ENCODE results near the gene CDCA4. TPM values are rescaled to one million over a fixed set of nuclear protein-coding genes. Genes with fewer than 3 reads are reported as not detected.

Gene CDCA4
- total and polyA plus RNA-seq, 2 donors (not counting 1 experiment from before 2014, with no cell fraction given): 6.3 to 11.7 TPM

GRCh38 chr14:104967386-104968152 is 53.3 kb downstream of the CDCA4 start:
- TF ChIP-seq CTCF (IDR thresholded peaks at IDR 0.05): no peak
- no peak for TF ChIP-seq EZH2 (IDR thresholded peaks at IDR 0.05; ENCODE audit: borderline replicate concordance, insufficient read depth, low read depth, low read length, poor library complexity, severe bottlenecking)
- Histone ChIP-seq H3K79me2 (ENCODE audit: control insufficient read depth, insufficient read depth, low read length) (no peaks in the 10 kb centered on the region), H4K20me1 (ENCODE audit: control insufficient read depth, insufficient read depth, low read length, poor library complexity, severe bottlenecking) (no peaks in the 10 kb centered on the region), H3K9me3 (ENCODE audit: control extremely low read depth in 1 of 3, control insufficient read depth in 2 of 3, insufficient read depth in 1 of 3, low read length in 2 of 3) (peaks cover 0 to 8% (median 0%) of the 10 kb centered on the region in 3 donors), H3K27me3 (replicated peaks in 1 of 4; ENCODE audit: control extremely low read depth in 1 of 4, control insufficient read depth in 3 of 4, insufficient read depth in 4 of 4, low read length in 3 of 4) (peaks cover 0 to 38% (median 15%) of the 10 kb centered on the region in 4 experiments), H3K27ac (ENCODE audit: low read length in 2 of 2) (no peak overlapping the region), H3K4me2 (replicated peaks; ENCODE audit: low read depth, low read length, poor library complexity, severe bottlenecking) (peak overlapping the region; percentile 39), H3K9ac (ENCODE audit: low read length) (no peak overlapping the region), H2AFZ (ENCODE audit: insufficient read depth, low read depth, low read length, poor library complexity, severe bottlenecking) (peak overlapping the region; percentile 21), H3K4me3 (ENCODE audit: control extremely low read depth in 1 of 5, extremely low read depth in 1 of 5, insufficient read depth in 1 of 5, low read depth in 2 of 5, low read length in 4 of 5) (no peak overlapping the region), H3K4me1 (ENCODE audit: control insufficient read depth in 2 of 2, insufficient read depth in 2 of 2, low read length in 2 of 2) (peaks cover 17 to 19% of the 10 kb centered on the region in 2 donors), H3K36me3 (replicated peaks in 1 of 2; ENCODE audit: control extremely low read depth in 1 of 2, control insufficient read depth in 1 of 2, extremely low read depth in 1 of 2, insufficient read depth in 2 of 2, low read length in 1 of 2) (no peaks in the 10 kb centered on the region)
- Mint-ChIP-seq H3K27ac (no peak overlapping the region), H3K27me3 (peaks cover 15% of the 10 kb centered on the region), H3K9me3 (ENCODE audit: insufficient read depth) (no peaks in the 10 kb centered on the region), H3K4me1 (peaks cover 16% of the 10 kb centered on the region), H3K4me3 (peak overlapping the region; percentile 19)
- no peak for ATAC-seq (ENCODE audit: low read depth)
- DNase-seq: no peak
- POLR2A ChIA-PET: no interaction called here
- CTCF ChIA-PET: interaction anchor here (0.7 kb wide), 1 partner anchor 361 kb away, joined by 3 read pairs; no protein-coding TSS in a partner anchor
- WGBS (ENCODE audit: insufficient coverage): 7% methylated on average over 35 of the region's 36 CpGs
- intact Hi-C loops (cut with micrococcal nuclease): no loop called here

GRCh38 chr14:104966981-104967385 is 53.9 kb downstream of the CDCA4 start:
- Histone ChIP-seq H3K9ac (ENCODE audit: low read length) (no peak overlapping the region), H3K36me3 (replicated peaks in 1 of 2; ENCODE audit: control extremely low read depth in 1 of 2, control insufficient read depth in 1 of 2, extremely low read depth in 1 of 2, insufficient read depth in 2 of 2, low read length in 1 of 2) (no peaks in the 10 kb centered on the region), H3K79me2 (ENCODE audit: control insufficient read depth, insufficient read depth, low read length) (no peaks in the 10 kb centered on the region), H3K4me1 (ENCODE audit: control insufficient read depth in 2 of 2, insufficient read depth in 2 of 2, low read length in 2 of 2) (peaks cover 17 to 19% of the 10 kb centered on the region in 2 donors), H2AFZ (ENCODE audit: insufficient read depth, low read depth, low read length, poor library complexity, severe bottlenecking) (no peak overlapping the region), H3K4me3 (ENCODE audit: control extremely low read depth in 1 of 5, extremely low read depth in 1 of 5, insufficient read depth in 1 of 5, low read depth in 2 of 5, low read length in 4 of 5) (no peak overlapping the region), H3K4me2 (replicated peaks; ENCODE audit: low read depth, low read length, poor library complexity, severe bottlenecking) (peak overlapping the region; percentile 39), H3K27me3 (replicated peaks in 1 of 4; ENCODE audit: control extremely low read depth in 1 of 4, control insufficient read depth in 3 of 4, insufficient read depth in 4 of 4, low read length in 3 of 4) (peaks cover 0 to 38% (median 15%) of the 10 kb centered on the region in 4 experiments), H4K20me1 (ENCODE audit: control insufficient read depth, insufficient read depth, low read length, poor library complexity, severe bottlenecking) (no peaks in the 10 kb centered on the region), H3K27ac (ENCODE audit: low read length in 2 of 2) (no peak overlapping the region), H3K9me3 (ENCODE audit: control extremely low read depth in 1 of 3, control insufficient read depth in 2 of 3, insufficient read depth in 1 of 3, low read length in 2 of 3) (peaks cover 0 to 8% (median 0%) of the 10 kb centered on the region in 3 donors)
- POLR2A ChIA-PET: no interaction called here
- no peak for TF ChIP-seq CTCF (IDR thresholded peaks at IDR 0.05)
- TF ChIP-seq EZH2 (IDR thresholded peaks at IDR 0.05; ENCODE audit: borderline replicate concordance, insufficient read depth, low read depth, low read length, poor library complexity, severe bottlenecking): no peak
- CTCF ChIA-PET: interaction anchor here (0.7 kb wide), 1 partner anchor 361 kb away, joined by 3 read pairs; no protein-coding TSS in a partner anchor
- no peak overlapping the region for H3K4me3 Mint-ChIP-seq
- intact Hi-C loops (cut with micrococcal nuclease): no loop called here
- no peak overlapping the region for H3K27ac Mint-ChIP-seq
- WGBS (ENCODE audit: insufficient coverage): 64% methylated on average over 5 of the region's 8 CpGs
- ATAC-seq (ENCODE audit: low read depth) (no peak), DNase-seq (no peak)
- peaks cover 15% of the 10 kb centered on the region for H3K27me3 Mint-ChIP-seq
- H3K9me3 Mint-ChIP-seq (ENCODE audit: insufficient read depth): no peaks in the 10 kb centered on the region
- peaks cover 16% of the 10 kb centered on the region for H3K4me1 Mint-ChIP-seq
